BE2C (cell line): Measurements from ENCODE around the gene SEMA3B.

Experiments used
- DNase-seq: peaks from one replicate; pipeline ENCODE4 v3.0.0-alpha.2; 2020
- H3K27me3 ChIP-seq: fragments of 250-450 bp; sonication (Bioruptor Pico); 2 replicates; pipeline ENCODE4 v1.5.1; 2020; ENCODE audit warnings: mild to moderate bottlenecking
- H3K36me3 ChIP-seq: fragments of 250-450 bp; sonication (Bioruptor Pico); 2 replicates; pipeline ENCODE4 v1.5.1; 2020; ENCODE audit warnings: mild to moderate bottlenecking
- H3K4me1 ChIP-seq: fragments of 250-450 bp; sonication (Bioruptor Pico); 2 replicates; pipeline ENCODE4 v1.5.1; 2020
- H3K4me3 ChIP-seq: 2 replicates; pipeline ENCODE4 v1.5.1; 2011; ENCODE audit warnings: low read depth, low read length
- H3K9me3 ChIP-seq: fragments of 250-450 bp; sonication (Bioruptor Pico); 2 replicates; pipeline ENCODE4 v1.5.1; 2020
- TF ChIP-seq, protein P1 (sequence below): IDR thresholded peaks from 2 replicates; pipeline ENCODE4 v1.5.1; 2012; ENCODE audit warnings: mild to moderate bottlenecking, low read depth, low read length

Gene SEMA3B

DNA sequence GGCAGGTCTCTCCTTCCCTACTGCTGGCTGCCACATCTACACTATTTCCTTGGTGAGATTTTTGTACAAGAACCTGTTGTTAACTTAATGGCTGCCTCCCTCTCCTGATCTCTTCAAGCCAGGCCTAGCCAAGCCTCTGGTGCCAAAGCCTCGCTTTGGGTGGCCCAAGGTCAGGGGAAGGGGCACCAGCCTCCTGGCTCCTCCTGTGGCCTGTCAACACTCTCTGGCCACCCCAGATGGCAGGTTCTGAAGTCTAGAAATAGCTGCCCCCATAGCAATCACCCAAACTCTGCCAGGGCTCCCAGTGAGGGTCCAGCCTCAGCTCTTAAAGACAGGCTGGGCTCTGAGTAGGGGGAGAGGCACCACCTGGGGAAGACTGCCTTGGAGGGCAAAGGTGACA is 18.3 kb downstream of the SEMA3B start:
- Histone ChIP-seq H3K9me3 (no peaks in the 10 kb centered on the region), H3K4me1 (no peaks in the 10 kb centered on the region), H3K4me3 (no peak overlapping the region), H3K27me3 (no peaks in the 10 kb centered on the region), H3K36me3 (peaks cover 27% of the 10 kb centered on the region)
- TF ChIP-seq, protein P1, sequence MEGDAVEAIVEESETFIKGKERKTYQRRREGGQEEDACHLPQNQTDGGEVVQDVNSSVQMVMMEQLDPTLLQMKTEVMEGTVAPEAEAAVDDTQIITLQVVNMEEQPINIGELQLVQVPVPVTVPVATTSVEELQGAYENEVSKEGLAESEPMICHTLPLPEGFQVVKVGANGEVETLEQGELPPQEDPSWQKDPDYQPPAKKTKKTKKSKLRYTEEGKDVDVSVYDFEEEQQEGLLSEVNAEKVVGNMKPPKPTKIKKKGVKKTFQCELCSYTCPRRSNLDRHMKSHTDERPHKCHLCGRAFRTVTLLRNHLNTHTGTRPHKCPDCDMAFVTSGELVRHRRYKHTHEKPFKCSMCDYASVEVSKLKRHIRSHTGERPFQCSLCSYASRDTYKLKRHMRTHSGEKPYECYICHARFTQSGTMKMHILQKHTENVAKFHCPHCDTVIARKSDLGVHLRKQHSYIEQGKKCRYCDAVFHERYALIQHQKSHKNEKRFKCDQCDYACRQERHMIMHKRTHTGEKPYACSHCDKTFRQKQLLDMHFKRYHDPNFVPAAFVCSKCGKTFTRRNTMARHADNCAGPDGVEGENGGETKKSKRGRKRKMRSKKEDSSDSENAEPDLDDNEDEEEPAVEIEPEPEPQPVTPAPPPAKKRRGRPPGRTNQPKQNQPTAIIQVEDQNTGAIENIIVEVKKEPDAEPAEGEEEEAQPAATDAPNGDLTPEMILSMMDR: no peak
- no peak for DNase-seq

DNA sequence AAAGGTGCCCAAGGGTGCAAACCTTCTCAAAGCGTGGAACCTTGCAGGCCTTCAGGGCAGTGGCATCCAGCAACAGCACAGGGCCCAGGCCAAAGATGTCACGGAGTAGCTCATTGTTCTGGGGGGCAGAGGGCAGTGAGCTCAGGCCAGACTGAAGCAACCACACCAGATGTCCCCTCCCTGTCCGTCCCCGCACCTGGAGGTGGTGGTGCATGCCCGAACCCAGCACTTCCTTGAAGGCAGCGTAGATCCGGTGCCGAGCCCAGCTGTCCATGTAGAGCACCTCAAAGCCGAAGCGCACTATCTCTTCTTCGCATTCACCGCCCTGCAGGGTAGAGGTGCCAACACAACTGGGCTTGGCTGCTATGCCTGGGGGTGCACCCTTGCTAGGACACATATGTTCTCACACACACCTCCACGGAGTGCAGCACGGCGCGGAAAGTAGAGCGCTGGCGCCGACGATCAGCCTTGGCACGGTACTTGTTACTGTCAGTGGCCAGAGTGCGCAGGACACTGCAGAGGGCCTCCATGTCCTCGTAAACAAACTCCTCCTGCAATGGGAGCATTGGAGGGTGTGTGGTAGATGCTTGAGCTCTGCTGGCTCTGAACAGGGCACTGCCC is 19.6 kb downstream of the SEMA3B start:
- no peak overlapping the region for H3K4me3 ChIP-seq
- no peak for DNase-seq
- no peaks in the 10 kb centered on the region for H3K9me3 ChIP-seq
- peaks cover 27% of the 10 kb centered on the region for H3K36me3 ChIP-seq
- no peaks in the 10 kb centered on the region for H3K4me1 ChIP-seq
- H3K27me3 ChIP-seq: no peaks in the 10 kb centered on the region
- TF ChIP-seq, protein P1: no peak

DNA sequence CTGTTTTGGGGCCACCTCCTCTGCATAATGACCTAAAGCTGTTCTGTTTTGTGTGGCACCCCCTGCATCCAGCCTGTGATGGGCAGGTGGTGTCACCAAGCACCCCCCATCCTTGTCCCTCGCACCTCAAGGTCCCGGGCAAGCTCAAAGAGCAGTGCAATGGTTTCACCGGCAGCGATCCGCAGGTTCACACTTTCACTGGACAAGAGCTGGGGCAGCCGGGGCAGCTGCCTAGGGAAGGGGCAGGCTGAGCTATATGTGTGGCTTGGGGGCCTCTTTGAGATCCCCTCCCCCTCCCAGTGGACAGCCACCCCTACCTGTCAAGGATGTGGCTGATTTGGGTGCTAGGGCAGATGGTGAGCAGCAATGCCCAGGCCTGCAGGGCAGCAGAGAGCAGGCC is 20.2 kb downstream of the SEMA3B start:
- TF ChIP-seq, protein P1: no peak
- H3K9me3 ChIP-seq: no peaks in the 10 kb centered on the region
- H3K27me3 ChIP-seq: no peaks in the 10 kb centered on the region
- no peak for DNase-seq
- H3K4me1 ChIP-seq: no peaks in the 10 kb centered on the region
- H3K36me3 ChIP-seq: peaks cover 27% of the 10 kb centered on the region
- H3K4me3 ChIP-seq: no peak overlapping the region

DNA sequence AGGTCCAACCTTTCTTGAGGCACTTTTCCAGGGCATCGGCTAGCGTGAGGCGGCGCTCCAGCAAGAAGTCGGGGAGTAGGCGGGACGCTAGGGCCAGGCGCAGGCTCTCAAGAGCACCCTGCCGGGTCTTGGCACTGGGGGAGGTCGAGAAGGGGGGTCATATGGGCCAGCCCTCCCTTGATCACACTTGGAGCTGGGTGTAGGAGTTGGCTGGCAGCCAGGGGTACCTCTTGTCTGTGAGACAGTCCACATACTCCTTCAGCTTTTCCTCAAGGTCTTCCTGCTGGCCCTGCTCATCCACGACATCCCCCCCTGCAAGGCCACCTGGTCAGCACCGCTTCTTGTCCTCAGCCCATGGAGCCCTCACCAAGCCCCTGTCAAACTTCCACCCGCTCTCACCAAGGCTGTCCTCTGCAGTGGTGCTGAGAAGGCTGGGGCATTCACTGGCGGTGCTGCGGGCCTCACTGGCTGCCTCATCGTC is 21.3 kb downstream of the SEMA3B start:
- H3K27me3 ChIP-seq: no peaks in the 10 kb centered on the region
- no peak for DNase-seq
- H3K4me1 ChIP-seq: no peaks in the 10 kb centered on the region
- H3K9me3 ChIP-seq: no peaks in the 10 kb centered on the region
- no peak overlapping the region for H3K4me3 ChIP-seq
- TF ChIP-seq, protein P1: no peak
- peaks cover 27% of the 10 kb centered on the region for H3K36me3 ChIP-seq

DNA sequence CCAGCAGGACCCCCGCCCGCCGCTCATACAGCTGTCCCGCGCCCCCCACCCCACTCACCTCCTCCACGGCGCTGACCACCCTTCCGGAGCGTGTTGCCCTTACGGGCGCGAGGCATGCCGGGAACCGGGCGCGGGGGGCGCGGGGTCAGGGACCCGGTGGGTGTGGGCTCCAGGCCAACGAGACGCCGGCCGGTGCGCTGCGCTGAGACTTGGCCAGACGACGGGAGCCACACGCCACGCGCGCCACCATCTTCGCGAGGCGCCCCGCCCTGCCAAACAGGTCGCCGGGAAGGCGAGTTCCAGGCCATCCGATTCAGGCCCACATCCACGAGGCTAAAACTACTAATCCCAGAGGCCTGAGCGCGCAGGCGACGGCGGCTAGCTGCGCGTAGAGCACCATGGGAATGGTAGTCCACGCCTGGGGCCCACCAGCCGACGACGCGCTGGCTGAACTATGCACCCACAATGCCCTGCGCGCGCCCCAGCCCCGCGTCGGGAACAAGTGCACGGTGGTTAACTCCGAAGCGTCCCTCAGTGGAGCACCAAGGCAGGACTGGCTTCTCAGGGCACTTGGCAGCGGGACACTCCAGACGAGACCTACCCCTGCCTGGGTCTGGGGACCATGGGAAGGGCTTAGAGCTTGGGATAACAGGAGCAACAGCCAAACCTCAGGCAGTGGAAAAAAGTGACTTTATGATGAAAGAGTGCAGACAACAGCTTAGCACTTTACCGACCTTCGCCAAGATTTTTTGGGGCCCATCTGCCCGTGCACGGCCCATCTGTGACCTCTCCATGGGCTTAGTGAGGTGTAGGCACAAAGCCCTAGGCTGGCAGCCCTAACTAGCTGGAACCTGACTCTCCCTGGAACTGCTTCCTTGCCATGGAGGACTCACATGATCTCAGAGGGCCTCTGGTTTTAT is 23.5 kb downstream of the SEMA3B start, which contains the start of gene IFRD2:
TSS of gene IFRD2 (minus strand) at position 271 of the 920 bp plus-strand sequence. CDS start at position 116, 155 bp downstream.
- peaks cover 24% of the 10 kb centered on the region for H3K36me3 ChIP-seq
- no peaks in the 10 kb centered on the region for H3K27me3 ChIP-seq
- TF ChIP-seq, protein P1: no peak
- H3K4me1 ChIP-seq: no peaks in the 10 kb centered on the region
- peak within 1 kb of the TSS; percentile 88 for H3K4me3 ChIP-seq
- peak; percentile 93 for DNase-seq
- no peaks in the 10 kb centered on the region for H3K9me3 ChIP-seq
